Fibroblast of villous mesenchyme (primary cell): Measurements from ENCODE around the gene LIPG. TPM values are rescaled to one million over a fixed set of nuclear protein-coding genes. Genes with fewer than 3 reads are reported as not detected.

ENCODE experiments used
- DNase-seq: peaks from one replicate; pipeline ENCODE4 v3.0.0-alpha.2; 2010; ENCODE audit warnings: low read depth
- H3K4me3 ChIP-seq: 2 replicates; pipeline ENCODE4 v1.5.1; 2011; ENCODE audit warnings: low read depth, mild to moderate bottlenecking, low read length
- CTCF ChIP-seq: IDR thresholded peaks from 2 replicates; pipeline ENCODE4 v1.5.1; 2012; ENCODE audit warnings: low read depth, mild to moderate bottlenecking, low read length; ENCODE audit not compliant: insufficient read depth
- total RNA-seq: library from RNA; depleted of rRNA; stranded (reverse); fragments of >200 nt; gene quantifications from 2 replicates; pipeline ENCODE4 v1.2.3, GENCODE V29; 2012

The LIPG gene
- total RNA-seq, 1 donor, result 0.86 TPM

- TF ChIP-seq CTCF, result no peak
- H3K4me3 ChIP-seq, result no peak overlapping the region
- DNase-seq, result no peak
Observed at GRCh38 chr18:49591271-49591670, 29.4 kb downstream of the LIPG start.

- no peak for DNase-seq
- TF ChIP-seq CTCF, result no peak
Observed at GRCh38 chr18:49591775-49592174, 29.9 kb downstream of the LIPG start.

GRCh38 chr18:49596687-49597086 is 34.8 kb downstream of the LIPG start:
- no peak for DNase-seq
- no peak overlapping the region for H3K4me3 ChIP-seq
- no peak for TF ChIP-seq CTCF

More at GRCh38 chr18:49591775-49592174, 29.9 kb downstream of the LIPG start:
- H3K4me3 ChIP-seq, result no peak overlapping the region

GRCh38 chr18:49597157-49597931 is 35.5 kb downstream of the LIPG start:
- no peak for DNase-seq
- no peak for TF ChIP-seq CTCF
- H3K4me3 ChIP-seq, result no peak overlapping the region

GRCh38 chr18:49601211-49601610 is 39.4 kb downstream of the LIPG start:
- no peak overlapping the region for H3K4me3 ChIP-seq
- no peak for DNase-seq
- no peak for TF ChIP-seq CTCF

GRCh38 chr18:49608366-49609255 is 46.8 kb downstream of the LIPG start:
- no peak overlapping the region for H3K4me3 ChIP-seq
- DNase-seq, result no peak
- TF ChIP-seq CTCF, result no peak
